K562 (cell line): Measurements from ENCODE around the gene RYR3.

Source experiments
- POLR2A ChIP-seq: fragments of 450-650 bp; conservative IDR thresholded peaks from 2 replicates; pipeline ENCODE4 v1.6.1; 2016
- POLR2AphosphoS5 ChIP-seq: IDR thresholded peaks from 2 replicates; pipeline ENCODE4 v1.6.1; 2011; ENCODE audit warnings: mild to moderate bottlenecking, low read depth, low read length, moderate library complexity; ENCODE audit not compliant: control insufficient read depth, insufficient read depth
- SNAPC5 ChIP-seq: fragments of 250-450 bp; sonication (Bioruptor Pico); IDR thresholded peaks from 2 replicates; pipeline ENCODE4 v1.8.0; 2021; ENCODE audit warnings: moderate library complexity, mild to moderate bottlenecking, inconsistent platforms
- ZBTB7A ChIP-seq: IDR thresholded peaks from 2 replicates; pipeline ENCODE4 v1.6.1; 2011; ENCODE audit warnings: low read depth, mild to moderate bottlenecking, low read length, moderate library complexity, borderline replicate concordance; ENCODE audit not compliant: control insufficient read depth
- ZFP36 ChIP-seq: fragments of 150-350 bp; IDR thresholded peaks from 2 replicates; pipeline ENCODE4 v1.6.1; 2018; ENCODE audit warnings: low read length, low read depth; ENCODE audit not compliant: partially characterized antibody
- ZNF354B ChIP-seq: fragments of 250-450 bp; sonication (Bioruptor Pico); IDR thresholded peaks from 2 replicates; pipeline ENCODE4 v1.4.0; 2020

GRCh38 chr15:33467816-33468163 lies 157.0 kb downstream of the RYR3 start:
- TF ChIP-seq ZFP36 (no peak), POLR2AphosphoS5 (no peak), POLR2A (no peak), SNAPC5 (CRISPR knock-in tag) (no peak), ZNF354B (CRISPR knock-in tag) (no peak), ZBTB7A (no peak)
